ENCODE results near the gene SSH2.
A peak's percentile ranks its signal among the peaks of the same experiment; 100 is the strongest.

SSH2 gene

DNA sequence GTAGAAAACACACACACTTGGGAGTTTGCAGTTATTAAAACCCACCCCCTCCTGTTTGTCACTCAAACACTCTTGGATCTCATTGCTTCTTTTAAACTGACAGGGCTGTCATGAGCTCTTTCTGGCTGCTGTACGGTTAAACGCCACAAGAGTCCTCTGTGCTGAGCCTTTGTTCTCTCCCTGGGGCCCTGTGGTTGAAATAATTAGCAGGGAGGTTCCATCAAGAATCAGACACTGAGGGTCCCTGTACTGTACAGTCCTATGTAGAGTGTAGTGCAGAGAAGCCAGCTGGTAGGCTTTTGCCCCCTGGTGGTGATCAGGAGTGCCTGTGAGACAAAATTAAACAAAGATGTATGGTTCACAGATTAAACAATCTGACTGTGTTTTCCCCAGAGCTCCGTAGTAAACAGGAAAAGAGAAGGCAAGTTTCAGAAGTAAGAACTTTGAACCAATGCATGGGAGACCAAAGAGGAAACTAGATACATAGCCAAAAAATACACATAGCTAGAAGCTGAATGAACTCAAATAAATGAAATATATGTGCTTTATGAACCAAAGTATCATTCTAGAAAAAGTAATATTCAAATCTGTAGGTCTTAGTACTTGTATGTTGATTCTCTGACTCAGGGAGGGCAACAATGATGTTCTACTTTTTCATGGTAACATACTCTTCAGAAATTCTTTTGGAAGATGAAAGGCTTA is 1.4 kb upstream of the SSH2 start:
- Histone ChIP-seq H3K9me3 (ENCODE audit: control insufficient read depth in 1 of 2, low read length in 2 of 2) (no peaks in the 10 kb centered on the region), H3K27me3 (ENCODE audit: control insufficient read depth in 1 of 2, insufficient read depth in 2 of 2, low read length in 2 of 2) (no peaks in the 10 kb centered on the region), H3K36me3 (ENCODE audit: control insufficient read depth in 1 of 2, insufficient read depth in 2 of 2, low read length in 2 of 2) (no peaks in the 10 kb centered on the region), H3K4me1 (ENCODE audit: control insufficient read depth in 1 of 2, insufficient read depth in 2 of 2, low read length in 2 of 2) (peaks cover 33 to 35% of the 10 kb centered on the region in 2 donors), H3K9ac (ENCODE audit: low read depth in 1 of 2, low read length in 2 of 2) (peak overlapping the region; percentile 44 to 72), H3K4me3 (ENCODE audit: low read depth in 1 of 2, low read length in 2 of 2) (peak overlapping the region; percentile 85 to 100), H3K27ac (ENCODE audit: low read depth, low read length) (no peak overlapping the region)

DNA sequence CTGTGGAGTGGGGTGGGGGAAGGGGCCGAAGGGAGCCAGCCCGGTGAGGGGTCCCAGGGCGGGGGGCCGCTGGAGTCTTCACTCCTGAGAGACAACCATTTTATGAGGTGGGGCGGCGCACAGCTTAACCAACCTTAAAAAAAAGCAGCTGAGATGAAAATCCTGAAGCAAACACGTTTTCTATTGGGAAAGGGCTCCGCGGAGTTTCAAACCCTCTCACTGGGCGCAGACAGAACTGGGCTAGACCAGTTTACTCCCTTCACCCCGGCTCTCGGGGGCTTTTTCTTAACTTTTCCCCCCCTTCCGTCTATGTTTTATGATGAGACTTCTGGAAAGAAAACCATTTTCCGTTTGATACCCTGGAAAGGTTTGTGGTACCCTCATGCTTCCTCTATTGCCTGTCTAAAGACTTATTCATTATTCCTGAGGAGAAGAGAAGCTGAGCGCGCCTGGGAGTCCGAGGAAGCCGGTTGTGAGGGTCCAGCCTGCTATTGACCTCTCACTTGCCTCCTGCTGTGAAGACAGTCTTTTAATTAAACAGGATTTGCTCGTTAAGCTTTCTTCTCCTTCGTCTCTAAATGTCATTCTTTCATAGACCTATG is 482 bp upstream of the SSH2 start:
- Histone ChIP-seq H3K4me1 (ENCODE audit: control insufficient read depth in 1 of 2, insufficient read depth in 2 of 2, low read length in 2 of 2) (peaks cover 33 to 35% of the 10 kb centered on the region in 2 donors), H3K9ac (ENCODE audit: low read depth in 1 of 2, low read length in 2 of 2) (peak overlapping the region; percentile 44 to 72), H3K27me3 (ENCODE audit: control insufficient read depth in 1 of 2, insufficient read depth in 2 of 2, low read length in 2 of 2) (no peaks in the 10 kb centered on the region), H3K27ac (ENCODE audit: low read depth, low read length) (peak overlapping the region; percentile 81), H3K36me3 (ENCODE audit: control insufficient read depth in 1 of 2, insufficient read depth in 2 of 2, low read length in 2 of 2) (no peaks in the 10 kb centered on the region), H3K4me3 (ENCODE audit: low read depth in 1 of 2, low read length in 2 of 2) (peak overlapping the region; percentile 85 to 100), H3K9me3 (ENCODE audit: control insufficient read depth in 1 of 2, low read length in 2 of 2) (no peaks in the 10 kb centered on the region)

DNA sequence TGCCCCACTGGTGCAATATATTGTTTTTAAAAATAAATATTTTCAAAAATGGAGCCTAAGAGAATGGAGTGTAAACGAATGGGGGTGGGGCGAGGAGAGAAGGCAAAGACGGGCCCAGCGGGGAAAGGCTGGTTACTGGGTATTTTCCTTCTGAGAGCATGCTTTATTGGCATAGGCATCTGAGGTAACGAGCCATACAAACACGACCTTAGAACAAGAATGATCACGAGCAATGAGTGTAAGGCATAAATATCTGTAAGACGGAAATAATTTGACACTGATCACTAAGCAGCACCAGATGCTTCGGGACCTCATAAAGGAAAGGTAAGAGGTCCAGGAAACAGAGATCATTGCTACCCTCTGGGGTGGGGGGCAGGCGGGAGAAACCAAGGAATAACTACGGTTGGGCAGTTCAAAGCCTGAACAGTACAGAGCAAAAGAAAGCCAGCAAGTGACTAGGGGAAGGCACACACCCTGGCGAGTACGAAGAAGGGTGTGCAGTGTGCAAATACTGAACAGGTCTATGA is 959 bp downstream of the SSH2 start:
- peak overlapping the region; percentile 67 for H3K27ac ChIP-seq (ENCODE audit: low read depth, low read length)
- no peaks in the 10 kb centered on the region for H3K9me3 ChIP-seq (ENCODE audit: control insufficient read depth in 1 of 2, low read length in 2 of 2)
- peak overlapping the region; percentile 72 to 96 for H3K9ac ChIP-seq (ENCODE audit: low read depth in 1 of 2, low read length in 2 of 2)
- peak overlapping the region; percentile 85 to 100 for H3K4me3 ChIP-seq (ENCODE audit: low read depth in 1 of 2, low read length in 2 of 2)
- no peaks in the 10 kb centered on the region for H3K36me3 ChIP-seq (ENCODE audit: control insufficient read depth in 1 of 2, insufficient read depth in 2 of 2, low read length in 2 of 2)
- no peaks in the 10 kb centered on the region for H3K27me3 ChIP-seq (ENCODE audit: control insufficient read depth in 1 of 2, insufficient read depth in 2 of 2, low read length in 2 of 2)
- peaks cover 38 to 41% of the 10 kb centered on the region in 2 donors for H3K4me1 ChIP-seq (ENCODE audit: control insufficient read depth in 1 of 2, insufficient read depth in 2 of 2, low read length in 2 of 2)

DNA sequence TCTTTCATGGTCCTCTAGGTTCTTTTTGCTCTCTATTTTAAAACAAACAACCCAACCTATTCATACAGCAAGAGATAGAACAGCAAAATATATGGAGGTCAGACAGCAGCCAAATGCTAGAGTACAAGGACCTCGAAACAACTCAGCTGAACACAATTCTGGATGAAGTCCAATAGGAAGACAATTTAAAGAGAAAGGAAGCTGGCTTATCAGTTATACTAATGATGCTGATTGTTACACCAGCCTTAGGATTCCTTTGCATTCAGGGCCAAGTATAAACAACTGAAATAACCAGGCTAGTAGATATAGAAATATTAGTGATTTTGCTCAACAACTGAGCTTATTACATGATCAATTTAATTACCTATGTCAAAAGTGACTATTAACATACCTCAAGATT is 2.5 kb downstream of the SSH2 start:
- Histone ChIP-seq H3K9me3 (ENCODE audit: control insufficient read depth in 1 of 2, low read length in 2 of 2) (no peaks in the 10 kb centered on the region), H3K9ac (ENCODE audit: low read depth in 1 of 2, low read length in 2 of 2) (no peak overlapping the region), H3K27ac (ENCODE audit: low read depth, low read length) (no peak overlapping the region), H3K4me1 (ENCODE audit: control insufficient read depth in 1 of 2, insufficient read depth in 2 of 2, low read length in 2 of 2) (peaks cover 38 to 41% of the 10 kb centered on the region in 2 donors), H3K27me3 (ENCODE audit: control insufficient read depth in 1 of 2, insufficient read depth in 2 of 2, low read length in 2 of 2) (no peaks in the 10 kb centered on the region), H3K4me3 (ENCODE audit: low read depth in 1 of 2, low read length in 2 of 2) (no peak overlapping the region), H3K36me3 (ENCODE audit: control insufficient read depth in 1 of 2, insufficient read depth in 2 of 2, low read length in 2 of 2) (no peaks in the 10 kb centered on the region)

- Histone ChIP-seq H3K9me3 (ENCODE audit: control insufficient read depth in 1 of 2, low read length in 2 of 2) (no peaks in the 10 kb centered on the region), H3K36me3 (ENCODE audit: control insufficient read depth in 1 of 2, insufficient read depth in 2 of 2, low read length in 2 of 2) (no peaks in the 10 kb centered on the region), H3K27me3 (ENCODE audit: control insufficient read depth in 1 of 2, insufficient read depth in 2 of 2, low read length in 2 of 2) (no peaks in the 10 kb centered on the region), H3K4me3 (ENCODE audit: low read depth in 1 of 2, low read length in 2 of 2) (no peak overlapping the region), H3K27ac (ENCODE audit: low read depth, low read length) (no peak overlapping the region), H3K9ac (ENCODE audit: low read depth in 1 of 2, low read length in 2 of 2) (no peak overlapping the region), H3K4me1 (ENCODE audit: control insufficient read depth in 1 of 2, insufficient read depth in 2 of 2, low read length in 2 of 2) (peaks cover 26 to 28% of the 10 kb centered on the region in 2 donors)
Measured at GRCh38 chr17:29924786-29925185, 5.2 kb downstream of the SSH2 start.

DNA sequence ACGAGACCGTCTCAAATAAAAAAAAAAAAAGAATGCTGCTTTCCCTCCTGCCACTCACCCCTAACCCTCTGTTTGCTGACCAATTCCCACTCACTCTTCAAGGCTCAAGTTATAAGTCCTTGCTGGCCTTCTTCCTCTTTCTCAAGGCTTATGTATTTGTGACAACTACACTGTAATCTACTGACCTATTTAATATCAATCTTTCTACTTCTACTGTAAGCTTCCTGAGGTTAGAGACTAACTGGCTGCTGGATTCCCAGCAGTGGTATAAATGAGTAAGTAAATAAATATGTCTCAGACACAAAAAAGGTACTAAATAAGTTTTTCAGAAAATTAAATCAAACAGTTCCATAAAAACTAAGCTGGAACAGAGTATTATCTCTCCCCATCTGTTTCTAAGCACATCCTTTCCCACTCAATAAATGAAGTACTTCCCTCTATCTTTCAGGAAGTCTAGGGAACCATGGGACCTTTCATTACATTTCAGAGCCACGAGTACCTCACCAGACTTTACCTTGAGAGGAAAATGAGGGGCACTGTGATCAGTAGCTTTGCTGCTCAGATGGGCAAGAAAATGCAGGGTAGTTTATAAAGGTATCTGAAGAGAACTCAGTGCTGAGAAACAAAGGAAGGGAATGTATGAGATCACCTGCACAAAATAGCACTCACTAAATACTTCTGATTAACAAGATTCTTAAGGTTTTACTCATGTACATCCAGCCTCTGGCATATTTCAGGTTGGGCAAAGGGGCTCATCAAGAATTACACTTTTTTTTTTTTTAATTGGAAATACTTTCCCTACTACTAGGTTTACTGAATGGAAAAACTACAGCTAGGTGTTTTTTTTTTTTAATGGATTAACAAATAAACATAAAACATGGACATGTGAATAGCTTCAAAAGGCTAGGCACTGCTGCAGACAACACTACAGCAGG is 10.8 kb downstream of the SSH2 start:
- Histone ChIP-seq H3K4me1 (ENCODE audit: control insufficient read depth in 1 of 2, insufficient read depth in 2 of 2, low read length in 2 of 2) (no peaks in the 10 kb centered on the region), H3K27ac (ENCODE audit: low read depth, low read length) (no peak overlapping the region), H3K9me3 (ENCODE audit: control insufficient read depth in 1 of 2, low read length in 2 of 2) (no peaks in the 10 kb centered on the region), H3K4me3 (ENCODE audit: low read depth in 1 of 2, low read length in 2 of 2) (no peak overlapping the region), H3K9ac (ENCODE audit: low read depth in 1 of 2, low read length in 2 of 2) (no peak overlapping the region), H3K27me3 (ENCODE audit: control insufficient read depth in 1 of 2, insufficient read depth in 2 of 2, low read length in 2 of 2) (no peaks in the 10 kb centered on the region), H3K36me3 (ENCODE audit: control insufficient read depth in 1 of 2, insufficient read depth in 2 of 2, low read length in 2 of 2) (no peaks in the 10 kb centered on the region)

GRCh38 chr17:29918016-29918415 is 12.0 kb downstream of the SSH2 start:
- no peak overlapping the region for H3K4me3 ChIP-seq (ENCODE audit: low read depth in 1 of 2, low read length in 2 of 2)
- no peak overlapping the region for H3K9ac ChIP-seq (ENCODE audit: low read depth in 1 of 2, low read length in 2 of 2)
- H3K27me3 ChIP-seq (ENCODE audit: control insufficient read depth in 1 of 2, insufficient read depth in 2 of 2, low read length in 2 of 2): no peaks in the 10 kb centered on the region
- no peaks in the 10 kb centered on the region for H3K4me1 ChIP-seq (ENCODE audit: control insufficient read depth in 1 of 2, insufficient read depth in 2 of 2, low read length in 2 of 2)
- H3K36me3 ChIP-seq (ENCODE audit: control insufficient read depth in 1 of 2, insufficient read depth in 2 of 2, low read length in 2 of 2): no peaks in the 10 kb centered on the region
- H3K27ac ChIP-seq (ENCODE audit: low read depth, low read length): no peak overlapping the region
- H3K9me3 ChIP-seq (ENCODE audit: control insufficient read depth in 1 of 2, low read length in 2 of 2): no peaks in the 10 kb centered on the region

- H3K27ac ChIP-seq (ENCODE audit: low read depth, low read length): no peak overlapping the region
- H3K9me3 ChIP-seq (ENCODE audit: control insufficient read depth in 1 of 2, low read length in 2 of 2): no peaks in the 10 kb centered on the region
- no peaks in the 10 kb centered on the region for H3K36me3 ChIP-seq (ENCODE audit: control insufficient read depth in 1 of 2, insufficient read depth in 2 of 2, low read length in 2 of 2)
- no peaks in the 10 kb centered on the region for H3K4me1 ChIP-seq (ENCODE audit: control insufficient read depth in 1 of 2, insufficient read depth in 2 of 2, low read length in 2 of 2)
- H3K27me3 ChIP-seq (ENCODE audit: control insufficient read depth in 1 of 2, insufficient read depth in 2 of 2, low read length in 2 of 2): no peaks in the 10 kb centered on the region
- no peak overlapping the region for H3K4me3 ChIP-seq (ENCODE audit: low read depth in 1 of 2, low read length in 2 of 2)
- no peak overlapping the region for H3K9ac ChIP-seq (ENCODE audit: low read depth in 1 of 2, low read length in 2 of 2)
Measured at GRCh38 chr17:29914819-29915537, 15.1 kb downstream of the SSH2 start.

GRCh38 chr17:29911641-29912177 is 18.3 kb downstream of the SSH2 start:
- no peaks in the 10 kb centered on the region for H3K36me3 ChIP-seq (ENCODE audit: control insufficient read depth in 1 of 2, insufficient read depth in 2 of 2, low read length in 2 of 2)
- H3K4me3 ChIP-seq (ENCODE audit: low read depth in 1 of 2, low read length in 2 of 2): no peak overlapping the region
- no peak overlapping the region for H3K9ac ChIP-seq (ENCODE audit: low read depth in 1 of 2, low read length in 2 of 2)
- no peak overlapping the region for H3K27ac ChIP-seq (ENCODE audit: low read depth, low read length)
- no peaks in the 10 kb centered on the region for H3K9me3 ChIP-seq (ENCODE audit: control insufficient read depth in 1 of 2, low read length in 2 of 2)
- no peaks in the 10 kb centered on the region for H3K27me3 ChIP-seq (ENCODE audit: control insufficient read depth in 1 of 2, insufficient read depth in 2 of 2, low read length in 2 of 2)
- no peaks in the 10 kb centered on the region for H3K4me1 ChIP-seq (ENCODE audit: control insufficient read depth in 1 of 2, insufficient read depth in 2 of 2, low read length in 2 of 2)

Data from duodenal mucosa (tissue), 2 donors.